H9 (cell line): ENCODE data around the gene PTPRN2. TPM values are rescaled to one million over a fixed set of nuclear protein-coding genes. Genes with fewer than 3 reads are reported as not detected.

Source experiments
- DNase-seq: peaks from one replicate; pipeline ENCODE4 v3.0.0-alpha.2; 2017
- H2AFZ ChIP-seq: one replicate; pipeline ENCODE4 v1.6.1; 2013; ENCODE audit warnings: mild to moderate bottlenecking, low read length, control low read depth, moderate library complexity
- H2AK5ac ChIP-seq: 2 replicates; pipeline ENCODE4 v1.6.1; 2013; ENCODE audit warnings: low read length, control low read depth, mixed read lengths; ENCODE audit not compliant: insufficient read length
- H2BK120ac ChIP-seq: one replicate; pipeline ENCODE4 v1.6.1; 2013; ENCODE audit warnings: low read depth, mild to moderate bottlenecking, low read length, control low read depth, inconsistent platforms; ENCODE audit not compliant: poor library complexity, severe bottlenecking
- H2BK12ac ChIP-seq: 2 replicates; pipeline ENCODE4 v1.6.1; 2013; ENCODE audit warnings: low read length, control low read depth, mixed read lengths, low read depth; ENCODE audit not compliant: insufficient read length
- H2BK15ac ChIP-seq: 2 replicates; pipeline ENCODE4 v1.6.1; 2013; ENCODE audit warnings: low read depth, low read length, control low read depth
- H2BK20ac ChIP-seq: one replicate; pipeline ENCODE4 v1.6.1; 2013; ENCODE audit warnings: low read depth, mild to moderate bottlenecking, low read length, control low read depth, inconsistent platforms; ENCODE audit not compliant: poor library complexity, severe bottlenecking
- H2BK5ac ChIP-seq: 2 replicates; pipeline ENCODE4 v1.6.1; 2013; ENCODE audit warnings: low read length, control low read depth, mixed read lengths; ENCODE audit not compliant: insufficient read length
- H3K14ac ChIP-seq: 2 replicates; pipeline ENCODE4 v1.6.1; 2013; ENCODE audit warnings: low read length, control low read depth; ENCODE audit not compliant: insufficient read depth
- H3K18ac ChIP-seq: 2 replicates; pipeline ENCODE4 v1.6.1; 2013; ENCODE audit warnings: low read depth, mild to moderate bottlenecking, mixed read lengths, low read length, control low read depth; ENCODE audit not compliant: insufficient read length
- H3K23ac ChIP-seq: 2 replicates; pipeline ENCODE4 v1.6.1; 2013; ENCODE audit warnings: low read length, control low read depth, mixed read lengths, low read depth; ENCODE audit not compliant: insufficient read length
- H3K23me2 ChIP-seq: 2 replicates; pipeline ENCODE4 v1.6.1; 2013; ENCODE audit warnings: low read depth, mild to moderate bottlenecking, mixed read lengths, low read length, control low read depth; ENCODE audit not compliant: insufficient read length, poor library complexity, severe bottlenecking
- H3K27ac ChIP-seq: 2 replicates; pipeline ENCODE4 v1.5.1; 2013; ENCODE audit warnings: low read length, control low read depth, mixed read lengths, low read depth; ENCODE audit not compliant: insufficient read length
- H3K27me3 ChIP-seq: 2 replicates; pipeline ENCODE4 v1.6.1; 2013; ENCODE audit warnings: low read length, control low read depth, inconsistent platforms; ENCODE audit not compliant: insufficient read depth
- H3K4ac ChIP-seq: 2 replicates; pipeline ENCODE4 v1.6.1; 2013; ENCODE audit warnings: low read depth, mild to moderate bottlenecking, control low read depth, inconsistent platforms, low read length, moderate library complexity
- H3K4me1 ChIP-seq: 2 replicates; pipeline ENCODE4 v1.6.1; 2013; ENCODE audit warnings: low read length, control low read depth, inconsistent platforms; ENCODE audit not compliant: insufficient read depth
- H3K4me2 ChIP-seq: 2 replicates; pipeline ENCODE4 v1.6.1; 2013; ENCODE audit warnings: low read length, control low read depth, mixed read lengths; ENCODE audit not compliant: insufficient read length, insufficient read depth
- H3K56ac ChIP-seq: 2 replicates; pipeline ENCODE4 v1.6.1; 2013; ENCODE audit warnings: low read depth, mild to moderate bottlenecking, mixed read lengths, low read length, control low read depth; ENCODE audit not compliant: insufficient read length
- H3K79me1 ChIP-seq: 2 replicates; pipeline ENCODE4 v1.6.1; 2013; ENCODE audit warnings: low read depth, mild to moderate bottlenecking, moderate library complexity, low read length, control low read depth, inconsistent platforms; ENCODE audit not compliant: insufficient read depth, poor library complexity, severe bottlenecking
- H3K79me2 ChIP-seq: 2 replicates; pipeline ENCODE4 v1.6.1; 2013; ENCODE audit warnings: low read length, control low read depth, inconsistent platforms; ENCODE audit not compliant: insufficient read depth
- H3K9ac ChIP-seq: 2 replicates; pipeline ENCODE4 v1.6.1; 2013; ENCODE audit warnings: low read length, control low read depth, mixed read lengths; ENCODE audit not compliant: insufficient read length; ENCODE audit errors: extremely low read depth
- H3K9me3 ChIP-seq: one replicate; pipeline ENCODE4 v1.6.1; 2013; ENCODE audit warnings: low read depth, low read length, inconsistent platforms; ENCODE audit not compliant: control insufficient read depth
- H3T11ph ChIP-seq: one replicate; pipeline ENCODE4 v1.6.1; 2013; ENCODE audit warnings: mild to moderate bottlenecking, low read length, control low read depth, inconsistent platforms
- H4K20me1 ChIP-seq: one replicate; pipeline ENCODE4 v1.6.1; 2013; ENCODE audit not compliant: control insufficient read depth, insufficient read length, insufficient read depth
- H4K5ac ChIP-seq: 2 replicates; pipeline ENCODE4 v1.6.1; 2013; ENCODE audit warnings: low read depth, mild to moderate bottlenecking, mixed read lengths, low read length, control low read depth; ENCODE audit not compliant: insufficient read length
- H4K8ac ChIP-seq: replicated peaks from 2 replicates; pipeline ENCODE4 v1.6.1; 2013; ENCODE audit warnings: low read length, control low read depth, mixed read lengths, low read depth; ENCODE audit not compliant: insufficient read length
- H4K91ac ChIP-seq: 2 replicates; pipeline ENCODE4 v1.6.1; 2013; ENCODE audit warnings: low read depth, mild to moderate bottlenecking, moderate library complexity, mixed read lengths, low read length, control low read depth; ENCODE audit not compliant: insufficient read length
- H3K27ac Mint-ChIP-seq, 3 experiments: 2 replicates in 2 of 3; 3 replicates in 1 of 3; pipeline ENCODE4 v1.8.0; 2020 to 2021; ENCODE audit warnings: mixed read lengths in 3 of 3, mild to moderate bottlenecking in 1 of 3, moderate library complexity in 1 of 3
- H3K27me3 Mint-ChIP-seq: 2 replicates; pipeline ENCODE4 v1.8.0; 2021; ENCODE audit warnings: low read depth, mild to moderate bottlenecking, moderate library complexity, mixed read lengths
- H3K36me3 Mint-ChIP-seq, 3 experiments: 2 replicates in 2 of 3; 3 replicates in 1 of 3; pipeline ENCODE4 v1.8.0; 2020 to 2021; ENCODE audit warnings: low read depth in 3 of 3, mixed read lengths in 3 of 3; ENCODE audit not compliant: insufficient read depth in 1 of 3
- H3K4me1 Mint-ChIP-seq, 2 experiments: 2 replicates each; pipeline ENCODE4 v1.8.0; 2020; ENCODE audit warnings: mixed read lengths in 2 of 2
- H3K4me3 Mint-ChIP-seq, 2 experiments: 2 replicates in 1 of 2; 3 replicates in 1 of 2; pipeline ENCODE4 v1.8.0; 2020 to 2021; ENCODE audit warnings: mild to moderate bottlenecking in 2 of 2, mixed read lengths in 2 of 2, moderate library complexity in 1 of 2
- H3K9me3 Mint-ChIP-seq, 2 experiments: 2 replicates in 1 of 2; 3 replicates in 1 of 2; pipeline ENCODE4 v1.8.0; 2020; ENCODE audit warnings: mild to moderate bottlenecking in 2 of 2, mixed read lengths in 2 of 2, moderate library complexity in 1 of 2
- WGBS: extraction: QIAGEN DNeasy Blood & Tissue Kit; methylation state at CpG from one replicate; pipeline ENCODE4 v1.1.7; 2013; ENCODE audit warnings: missing lambda C conversion rate, low lambda C conversion rate, mixed read lengths; ENCODE audit not compliant: insufficient read length; ENCODE audit errors: extremely low coverage; 5-methylcytosine and 5-hydroxymethylcytosine counted together
- total RNA-seq: library from RNA; stranded (reverse); gene quantifications from 2 replicates; pipeline ENCODE4 v1.2.1, GENCODE V29; 2021
- TF ChIP-seq, protein P1 (sequence below): fragments of 200-600 bp; sonication (generic); conservative IDR thresholded peaks from 3 replicates; pipeline ENCODE4 v1.8.0; 2021; ENCODE audit warnings: antibody characterized with exemption, mild to moderate bottlenecking

The PTPRN2 gene
- total RNA-seq, 1 experiment from 2014 or later = 5.2 TPM

DNA sequence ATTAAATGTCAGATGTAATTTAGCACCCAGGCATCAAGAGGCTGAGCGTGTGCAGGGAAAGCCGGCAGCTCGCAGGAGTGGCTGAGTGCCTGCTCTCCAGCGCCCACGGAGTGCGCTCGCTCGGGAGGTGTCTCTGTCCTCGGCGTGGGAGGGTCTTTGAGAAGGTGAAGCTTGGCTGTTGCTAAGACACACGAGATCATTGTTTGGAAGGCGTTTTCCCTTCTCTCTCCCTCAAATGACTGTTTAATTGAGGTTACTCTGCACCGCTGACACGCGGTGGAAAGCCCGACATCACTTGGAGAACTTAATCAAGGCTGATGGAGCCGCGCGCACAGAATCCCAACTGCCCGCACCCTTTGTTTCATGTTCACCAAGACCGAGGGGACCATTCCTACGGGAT is 836.2 kb downstream of the PTPRN2 start:
- peak overlapping the region in 1 of 3 experiments; percentile 74; a peak in 1 of 7 replicates for H3K27ac Mint-ChIP-seq
- H3K4me1 Mint-ChIP-seq = no peaks in the 10 kb centered on the region
- no peaks in the 10 kb centered on the region for H3K79me2 ChIP-seq

More for the DNA sequence above, 836.2 kb downstream of the PTPRN2 start:
- Mint-ChIP-seq H3K36me3 (no peaks in the 10 kb centered on the region), H3K4me3 (peak overlapping the region in 1 of 2 experiments; percentile 2; a peak in 2 of 5 replicates), H3K9me3 (no peaks in the 10 kb centered on the region), H3K27me3 (peaks cover 4% of the 10 kb centered on the region; the same call in 1 of the 2 replicates)
- Histone ChIP-seq H3K4me1 (no peaks in the 10 kb centered on the region), H2BK5ac (no peak overlapping the region), H3T11ph (no peak overlapping the region), H3K27ac (no peak overlapping the region), H2BK20ac (no peak overlapping the region), H2BK15ac (no peak overlapping the region), H3K14ac (no peak overlapping the region), H2AFZ (no peak overlapping the region), H2AK5ac (no peak overlapping the region), H3K4ac (no peak overlapping the region), H2BK120ac (no peak overlapping the region), H3K27me3 (no peaks in the 10 kb centered on the region), H3K79me1 (no peaks in the 10 kb centered on the region), H4K91ac (no peak overlapping the region), H3K56ac (no peak overlapping the region), H4K8ac (no peak overlapping the region), H4K20me1 (no peaks in the 10 kb centered on the region), H3K23ac (no peak overlapping the region), H3K18ac (no peak overlapping the region), H3K9me3 (no peaks in the 10 kb centered on the region), H3K4me2 (no peak overlapping the region), H2BK12ac (no peak overlapping the region), H3K23me2 (no peaks in the 10 kb centered on the region), H3K9ac (no peak overlapping the region), H4K5ac (no peak overlapping the region)
- DNase-seq = no peak
- WGBS = no CpG with 5 or more reads among the region's 22 CpGs
- TF ChIP-seq, protein P1, sequence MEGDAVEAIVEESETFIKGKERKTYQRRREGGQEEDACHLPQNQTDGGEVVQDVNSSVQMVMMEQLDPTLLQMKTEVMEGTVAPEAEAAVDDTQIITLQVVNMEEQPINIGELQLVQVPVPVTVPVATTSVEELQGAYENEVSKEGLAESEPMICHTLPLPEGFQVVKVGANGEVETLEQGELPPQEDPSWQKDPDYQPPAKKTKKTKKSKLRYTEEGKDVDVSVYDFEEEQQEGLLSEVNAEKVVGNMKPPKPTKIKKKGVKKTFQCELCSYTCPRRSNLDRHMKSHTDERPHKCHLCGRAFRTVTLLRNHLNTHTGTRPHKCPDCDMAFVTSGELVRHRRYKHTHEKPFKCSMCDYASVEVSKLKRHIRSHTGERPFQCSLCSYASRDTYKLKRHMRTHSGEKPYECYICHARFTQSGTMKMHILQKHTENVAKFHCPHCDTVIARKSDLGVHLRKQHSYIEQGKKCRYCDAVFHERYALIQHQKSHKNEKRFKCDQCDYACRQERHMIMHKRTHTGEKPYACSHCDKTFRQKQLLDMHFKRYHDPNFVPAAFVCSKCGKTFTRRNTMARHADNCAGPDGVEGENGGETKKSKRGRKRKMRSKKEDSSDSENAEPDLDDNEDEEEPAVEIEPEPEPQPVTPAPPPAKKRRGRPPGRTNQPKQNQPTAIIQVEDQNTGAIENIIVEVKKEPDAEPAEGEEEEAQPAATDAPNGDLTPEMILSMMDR = no peak
